AG09319 (cell line): ENCODE results near the gene LDB2.
A peak's percentile ranks its signal among the peaks of the same experiment; 100 is the strongest.
"Not testable (repeated sequence)": the region's sequence is repeated elsewhere in the genome, so short reads cannot be mapped to it uniquely, and the experiment has no call there.

Experiments
- DNase-seq: peaks from one replicate; pipeline ENCODE4 v3.0.0-alpha.2; 2010; ENCODE audit warnings: low read depth; ENCODE audit errors: extremely low read depth
- CTCF ChIP-seq: IDR thresholded peaks from 2 replicates; pipeline ENCODE4 v1.5.1; 2011; ENCODE audit warnings: low read depth, mild to moderate bottlenecking, inconsistent platforms, low read length, moderate library complexity

The LDB2 gene

GRCh38 chr4:16636912-16637630 lies 261.4 kb downstream of the LDB2 start:
- no peak for DNase-seq

GRCh38 chr4:16636304-16636703 lies 262.1 kb downstream of the LDB2 start:
- no peak for TF ChIP-seq CTCF
- DNase-seq = no peak

More at GRCh38 chr4:16636912-16637630, 261.4 kb downstream of the LDB2 start:
- no peak for TF ChIP-seq CTCF

- not testable (repeated sequence) for DNase-seq
Observed at GRCh38 chr4:16629274-16629673, 269.2 kb downstream of the LDB2 start.

- DNase-seq = not testable (repeated sequence)
Observed at GRCh38 chr4:16628835-16629234, 269.6 kb downstream of the LDB2 start.

GRCh38 chr4:16627999-16628398 lies 270.4 kb downstream of the LDB2 start:
- TF ChIP-seq CTCF = no peak
- peak; percentile 74 for DNase-seq

GRCh38 chr4:16626945-16627344 lies 271.5 kb downstream of the LDB2 start:
- TF ChIP-seq CTCF = no peak
- peak; percentile 74 for DNase-seq

GRCh38 chr4:16622826-16623225 lies 275.6 kb downstream of the LDB2 start:
- TF ChIP-seq CTCF = no peak
- no peak for DNase-seq

GRCh38 chr4:16617435-16617834 lies 281.0 kb downstream of the LDB2 start:
- DNase-seq = no peak
- TF ChIP-seq CTCF = no peak
